ENCODE data around the gene STAT5B. TPM values are rescaled to one million over a fixed set of nuclear protein-coding genes. Genes with fewer than 3 reads are reported as not detected.

STAT5B gene
- total and polyA plus RNA-seq, 9 of the 15 experiments (the other 6 are each of a cell fraction or from before 2014, with no cell fraction given), result 20.8 to 176 (median 92.4) TPM

DNA sequence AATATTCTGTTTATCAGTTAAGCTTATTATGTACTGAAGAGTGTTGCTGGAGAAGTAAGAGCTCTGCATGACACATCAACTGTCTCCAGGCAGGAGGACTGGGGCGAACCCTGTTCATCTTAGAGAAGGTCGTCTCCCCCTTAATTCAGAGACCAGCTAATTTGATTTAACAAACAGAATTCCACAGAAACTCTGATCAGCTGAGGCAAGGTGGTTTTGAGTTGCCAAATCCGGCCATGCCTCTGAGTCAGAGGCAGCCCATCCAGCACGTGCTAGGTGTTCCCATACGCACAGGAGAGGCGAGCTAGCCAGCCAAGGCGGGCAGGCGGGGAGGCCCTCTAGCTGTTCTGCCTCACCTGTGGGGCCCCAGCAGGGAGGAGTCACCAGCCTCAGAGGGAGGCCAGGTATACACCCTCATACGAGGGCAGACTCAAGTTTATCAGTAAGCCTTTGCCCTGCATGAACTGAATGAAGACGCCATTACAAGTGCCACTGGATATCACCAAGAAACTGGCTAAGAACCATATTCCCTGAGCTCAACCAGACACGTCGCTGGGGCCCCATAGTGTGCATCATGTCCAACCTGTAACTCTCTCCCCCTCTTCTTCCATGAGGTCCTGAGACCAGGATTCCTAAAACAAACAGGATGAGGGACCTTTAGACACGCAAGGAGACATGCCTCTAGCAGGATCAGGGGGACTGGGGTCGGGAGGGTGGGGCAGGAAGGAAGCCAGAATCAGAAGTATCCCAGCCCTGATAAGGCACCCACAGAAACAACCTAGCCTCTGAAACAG, 37.8 kb upstream of the STAT5B start (continued):
- TF ChIP-seq XRCC5 (IDR thresholded peaks at IDR 0.05; ENCODE audit: low read depth, low read length) (no peak), ESRRA (IDR thresholded peaks at IDR 0.05; ENCODE audit: borderline replicate concordance, low read depth) (no peak), ZFP30 (CRISPR knock-in tag; IDR thresholded peaks at IDR 0.05; ENCODE audit: borderline replicate concordance) (no peak), MBD2 (IDR thresholded peaks at IDR 0.05; ENCODE audit: borderline replicate concordance, low read depth) (peak; percentile 31; the same call in 1 of the 2 replicates), WHSC1 (IDR thresholded peaks at IDR 0.05; ENCODE audit: low read length) (no peak), BMI1 (IDR thresholded peaks at IDR 0.05; ENCODE audit: low read length) (no peak), ARID3B (CRISPR knock-in tag; IDR thresholded peaks at IDR 0.05; ENCODE audit: borderline replicate concordance) (no peak), ZNF311 (CRISPR knock-in tag; IDR thresholded peaks at IDR 0.05) (peak; percentile 96), ZNF717 (CRISPR knock-in tag; IDR thresholded peaks at IDR 0.05) (no peak), MTA2 (IDR thresholded peaks at IDR 0.05; ENCODE audit: low read depth) (no peak), TFAM (CRISPR knock-in tag; conservative IDR thresholded peaks at IDR 0.05) (no peak), ERF (CRISPR knock-in tag; IDR thresholded peaks at IDR 0.05) (peak; percentile 93; the same call in 1 of the 2 replicates), ZNF143 (CRISPR knock-in tag; IDR thresholded peaks at IDR 0.05) (no peak), TRIM25 (IDR thresholded peaks at IDR 0.05; ENCODE audit: borderline replicate concordance) (no peak)

Data from K562 (cell line).